Activated T-helper 2 cell treated with anti-CD3 and anti-CD28 coated beads, Interferon-gamma antibody, Interleukin-2, Interleukin-4, amounts not matched to agents 10 μg/mL and 5 μg/mL and 100 μg/mL, durations not matched to agents 14 hours and 24 hours and 36 hours (primary cell): Measurements from ENCODE around the gene LIPI. TPM values are rescaled to one million over a fixed set of nuclear protein-coding genes. Genes with fewer than 3 reads are reported as not detected.
A peak's percentile ranks its signal among the peaks of the same experiment; 100 is the strongest.
"Not testable (repeated sequence)": the region's sequence is repeated elsewhere in the genome, so short reads cannot be mapped to it uniquely, and the experiment has no call there.

Source experiments
- DNase-seq: peaks from one replicate; pipeline ENCODE4 v3.0.0; 2021; ENCODE audit warnings: low spot score
- H3K27ac Mint-ChIP-seq: one replicate; pipeline ENCODE4 v1.8.0; 2021; ENCODE audit warnings: mixed read lengths
- H3K27me3 Mint-ChIP-seq: one replicate; pipeline ENCODE4 v1.8.0; 2021; ENCODE audit warnings: low read depth, mixed read lengths
- H3K36me3 Mint-ChIP-seq: one replicate; pipeline ENCODE4 v1.8.0; 2021; ENCODE audit warnings: low read depth, mixed read lengths
- H3K4me1 Mint-ChIP-seq: one replicate; pipeline ENCODE4 v1.8.0; 2021; ENCODE audit warnings: low read depth, mixed read lengths
- H3K4me3 Mint-ChIP-seq: one replicate; pipeline ENCODE4 v1.8.0; 2021; ENCODE audit warnings: low read depth, mild to moderate bottlenecking, moderate library complexity, mixed read lengths
- H3K9me3 Mint-ChIP-seq: one replicate; pipeline ENCODE4 v1.8.0; 2021; ENCODE audit warnings: mixed read lengths
- intact Hi-C: fragments of 100-400 bp; cut with micrococcal nuclease; formaldehyde crosslinking; loops from one replicate; pipeline ENCODE4 v1.15.1; 2023
- total RNA-seq: library from RNA; stranded (reverse); gene quantifications from 2 replicates; pipeline ENCODE4 v1.2.3, GENCODE V29; 2022

LIPI gene
- total RNA-seq, 1 donor from 2014 or later: not detected

- Mint-ChIP-seq H3K27ac (no peak within 1 kb of the TSS), H3K4me1 (peaks cover 6% of the 10 kb centered on the region), H3K4me3 (peak within 1 kb of the TSS; percentile 79), H3K9me3 (no peaks in the 10 kb centered on the region), H3K27me3 (peaks cover 8% of the 10 kb centered on the region), H3K36me3 (no peaks in the 10 kb centered on the region)
- intact Hi-C loops: no loop called here
- DNase-seq: peak; percentile 62
Measured at GRCh38 chr21:14215971-14216641, 5.4 kb upstream of the LIPI start, which contains the start of gene RBM11. TSS of gene RBM11 (plus strand) at chr21:14216157. CDS start at chr21:14216187, 30 bp downstream.

- H3K27me3 Mint-ChIP-seq: peaks cover 12% of the 10 kb centered on the region
- no peaks in the 10 kb centered on the region for H3K9me3 Mint-ChIP-seq
- H3K4me1 Mint-ChIP-seq: peaks cover 6% of the 10 kb centered on the region
- H3K36me3 Mint-ChIP-seq: no peaks in the 10 kb centered on the region
- no peak overlapping the region for H3K27ac Mint-ChIP-seq
- intact Hi-C loops: no loop called here
- no peak overlapping the region for H3K4me3 Mint-ChIP-seq
- DNase-seq: no peak
Measured at GRCh38 chr21:14213164-14213563, 2.4 kb upstream of the LIPI start.

GRCh38 chr21:14206222-14206621 lies 4.5 kb downstream of the LIPI start:
- Mint-ChIP-seq H3K27ac (no peak overlapping the region), H3K27me3 (peaks cover 8% of the 10 kb centered on the region), H3K36me3 (no peaks in the 10 kb centered on the region), H3K9me3 (no peaks in the 10 kb centered on the region), H3K4me1 (no peaks in the 10 kb centered on the region), H3K4me3 (no peak overlapping the region)
- DNase-seq: no peak
- intact Hi-C loops: no loop called here

GRCh38 chr21:14166463-14167223 lies 44.1 kb downstream of the LIPI start:
- intact Hi-C loops, H3K4me1 Mint-ChIP-seq, H3K4me3 Mint-ChIP-seq, DNase-seq, H3K27me3 Mint-ChIP-seq, H3K36me3 Mint-ChIP-seq, H3K27ac Mint-ChIP-seq, H3K9me3 Mint-ChIP-seq: not testable (repeated sequence)

GRCh38 chr21:14143999-14144398 lies 66.8 kb downstream of the LIPI start:
- intact Hi-C loops: no loop called here
- no peaks in the 10 kb centered on the region for H3K27me3 Mint-ChIP-seq

GRCh38 chr21:14124266-14124665 lies 86.5 kb downstream of the LIPI start:
- H3K27ac Mint-ChIP-seq: no peak overlapping the region
- H3K9me3 Mint-ChIP-seq: no peaks in the 10 kb centered on the region
- no peaks in the 10 kb centered on the region for H3K36me3 Mint-ChIP-seq
- no peaks in the 10 kb centered on the region for H3K27me3 Mint-ChIP-seq
- peaks cover 5% of the 10 kb centered on the region for H3K4me1 Mint-ChIP-seq
- intact Hi-C loops: no loop called here
- DNase-seq: no peak
- no peak overlapping the region for H3K4me3 Mint-ChIP-seq

More at GRCh38 chr21:14143999-14144398, 66.8 kb downstream of the LIPI start:
- Mint-ChIP-seq H3K4me1 (no peaks in the 10 kb centered on the region), H3K27ac (no peak overlapping the region), H3K9me3 (no peaks in the 10 kb centered on the region), H3K36me3 (no peaks in the 10 kb centered on the region), H3K4me3 (no peak overlapping the region)
- DNase-seq: no peak

- Mint-ChIP-seq H3K4me1 (peaks cover 5% of the 10 kb centered on the region), H3K27me3 (no peaks in the 10 kb centered on the region), H3K36me3 (no peaks in the 10 kb centered on the region), H3K9me3 (no peaks in the 10 kb centered on the region), H3K4me3 (no peak overlapping the region), H3K27ac (no peak overlapping the region)
- no peak for DNase-seq
- intact Hi-C loops: no loop called here
Measured at GRCh38 chr21:14121719-14122118, 89.0 kb downstream of the LIPI start.

- Mint-ChIP-seq H3K27ac (no peak overlapping the region), H3K4me3 (no peak overlapping the region), H3K27me3 (no peaks in the 10 kb centered on the region), H3K4me1 (peaks cover 12% of the 10 kb centered on the region), H3K9me3 (no peaks in the 10 kb centered on the region), H3K36me3 (no peaks in the 10 kb centered on the region)
- intact Hi-C loops: no loop called here
- DNase-seq: peak; percentile 29
Measured at GRCh38 chr21:14120091-14120734, 90.5 kb downstream of the LIPI start.

GRCh38 chr21:14119038-14119437 lies 91.7 kb downstream of the LIPI start:
- H3K4me1 Mint-ChIP-seq: peaks cover 12% of the 10 kb centered on the region
- DNase-seq: no peak
- no peaks in the 10 kb centered on the region for H3K27me3 Mint-ChIP-seq
- no peaks in the 10 kb centered on the region for H3K9me3 Mint-ChIP-seq
- no peaks in the 10 kb centered on the region for H3K36me3 Mint-ChIP-seq
- intact Hi-C loops: no loop called here
- no peak overlapping the region for H3K4me3 Mint-ChIP-seq
- H3K27ac Mint-ChIP-seq: no peak overlapping the region

GRCh38 chr21:14116080-14116481 lies 94.7 kb downstream of the LIPI start:
- Mint-ChIP-seq H3K27me3 (no peaks in the 10 kb centered on the region), H3K36me3 (no peaks in the 10 kb centered on the region), H3K27ac (no peak overlapping the region), H3K4me3 (no peak overlapping the region), H3K9me3 (peaks cover 5% of the 10 kb centered on the region), H3K4me1 (peaks cover 12% of the 10 kb centered on the region)
- DNase-seq: no peak
- intact Hi-C loops: no loop called here

- Mint-ChIP-seq H3K9me3 (peaks cover 5% of the 10 kb centered on the region), H3K4me3 (no peak overlapping the region), H3K27me3 (no peaks in the 10 kb centered on the region), H3K27ac (no peak overlapping the region), H3K36me3 (no peaks in the 10 kb centered on the region), H3K4me1 (peaks cover 12% of the 10 kb centered on the region)
- DNase-seq: no peak
- intact Hi-C loops: no loop called here
Measured at GRCh38 chr21:14115646-14116045, 95.1 kb downstream of the LIPI start.

- Mint-ChIP-seq H3K4me3 (no peak overlapping the region), H3K27me3 (no peaks in the 10 kb centered on the region), H3K36me3 (no peaks in the 10 kb centered on the region), H3K4me1 (peaks cover 7% of the 10 kb centered on the region), H3K9me3 (peaks cover 5% of the 10 kb centered on the region), H3K27ac (no peak overlapping the region)
- no peak for DNase-seq
- intact Hi-C loops: no loop called here
Measured at GRCh38 chr21:14114251-14114650, 96.5 kb downstream of the LIPI start.

GRCh38 chr21:14104564-14104963 lies 106.2 kb downstream of the LIPI start:
- H3K9me3 Mint-ChIP-seq, DNase-seq, H3K36me3 Mint-ChIP-seq, H3K4me1 Mint-ChIP-seq, H3K4me3 Mint-ChIP-seq, H3K27me3 Mint-ChIP-seq, intact Hi-C loops, H3K27ac Mint-ChIP-seq: not testable (repeated sequence)
